GM12891 (cell line): ENCODE data around the gene CD99.

Experiments used
- DNase-seq: peaks from one replicate; pipeline ENCODE4 v3.0.0; 2011; ENCODE audit warnings: low spot score; ENCODE audit not compliant: insufficient read length
- FAIRE-seq: peaks from 2 replicates; lab custom pipeline; 2011; peaks lifted over from hg19 to GRCh38; lab: Jason Lieb, UNC
- PAX5 ChIP-seq: IDR thresholded peaks from 2 replicates; pipeline ENCODE4 v1.6.1; 2011; ENCODE audit warnings: low read length, moderate library complexity, mild to moderate bottlenecking; ENCODE audit not compliant: insufficient read depth, severe bottlenecking
- POLR2A ChIP-seq: IDR thresholded peaks from 2 replicates; pipeline ENCODE4 v1.6.1; 2011; ENCODE audit warnings: low read depth, low read length, control low read depth
- POLR2AphosphoS5 ChIP-seq: IDR thresholded peaks from 2 replicates; pipeline ENCODE4 v1.6.1; 2011; ENCODE audit warnings: low read depth, low read length, control low read depth
- POU2F2 ChIP-seq: IDR thresholded peaks from 2 replicates; pipeline ENCODE4 v1.6.1; 2011; ENCODE audit warnings: low read depth, mild to moderate bottlenecking, control low read depth, low read length, moderate library complexity
- SPI1 ChIP-seq: IDR thresholded peaks from 2 replicates; pipeline ENCODE4 v1.6.1; 2011; ENCODE audit warnings: low read depth, low read length, control low read depth
- TAF1 ChIP-seq: IDR thresholded peaks from 2 replicates; pipeline ENCODE4 v1.6.1; 2011; ENCODE audit warnings: low read depth, low read length, control low read depth

CD99 gene

GRCh38 chrX:2697741-2698299 is 6.7 kb downstream of the CD99 start:
- DNase-seq (no peak), FAIRE-seq (peak; percentile 35)
- no peak for TF ChIP-seq POLR2A
- no peak for TF ChIP-seq POU2F2
- no peak for TF ChIP-seq SPI1
- no peak for TF ChIP-seq TAF1
- TF ChIP-seq PAX5, result no peak
- no peak for TF ChIP-seq POLR2AphosphoS5

- DNase-seq, result no peak
- FAIRE-seq, result no peak
- TF ChIP-seq PAX5 (no peak), SPI1 (no peak), POU2F2 (no peak), POLR2AphosphoS5 (no peak), TAF1 (no peak), POLR2A (no peak)
Observed at GRCh38 chrX:2698604-2699003, 7.5 kb downstream of the CD99 start.

GRCh38 chrX:2699959-2700358 is 8.9 kb downstream of the CD99 start:
- DNase-seq, result no peak
- FAIRE-seq, result peak; percentile 52
- TF ChIP-seq SPI1 (no peak), POLR2A (no peak), POU2F2 (no peak), POLR2AphosphoS5 (no peak), TAF1 (no peak), PAX5 (no peak)

- FAIRE-seq (no peak), DNase-seq (no peak)
- TF ChIP-seq POLR2A, result no peak
- no peak for TF ChIP-seq PAX5
- TF ChIP-seq POLR2AphosphoS5, result no peak
- no peak for TF ChIP-seq TAF1
- no peak for TF ChIP-seq POU2F2
- no peak for TF ChIP-seq SPI1
Observed at GRCh38 chrX:2700405-2701320, 9.6 kb downstream of the CD99 start.

- TF ChIP-seq TAF1 (no peak), POU2F2 (no peak), SPI1 (no peak), PAX5 (no peak), POLR2A (no peak), POLR2AphosphoS5 (no peak)
- DNase-seq (no peak), FAIRE-seq (peak; percentile 60)
Observed at GRCh38 chrX:2701600-2701999, 10.5 kb downstream of the CD99 start.

- TF ChIP-seq PAX5 (no peak), POLR2AphosphoS5 (no peak), SPI1 (no peak), TAF1 (no peak), POU2F2 (no peak), POLR2A (no peak)
- FAIRE-seq, result no peak
- no peak for DNase-seq
Observed at GRCh38 chrX:2703991-2704369, 12.9 kb downstream of the CD99 start.

- TF ChIP-seq POLR2A (no peak), POLR2AphosphoS5 (no peak), PAX5 (no peak)
- DNase-seq (no peak), FAIRE-seq (no peak)
Observed at GRCh38 chrX:2705046-2705832, 14.1 kb downstream of the CD99 start.

GRCh38 chrX:2707334-2707760 is 16.3 kb downstream of the CD99 start:
- TF ChIP-seq POU2F2, result peak; percentile 65; the same call in 1 of the 2 replicates
- TF ChIP-seq SPI1, result peak; percentile 62
- TF ChIP-seq POLR2A, result no peak
- peak; percentile 68; the same call in 1 of the 2 replicates for TF ChIP-seq TAF1
- no peak for TF ChIP-seq POLR2AphosphoS5
- peak; percentile 96 for TF ChIP-seq PAX5
- FAIRE-seq (peak; percentile 94), DNase-seq (peak; percentile 59)

- FAIRE-seq, result no peak
Observed at GRCh38 chrX:2708021-2708420, 16.9 kb downstream of the CD99 start.

More at GRCh38 chrX:2708021-2708420, 16.9 kb downstream of the CD99 start:
- no peak for DNase-seq
- no peak for TF ChIP-seq SPI1
- no peak for TF ChIP-seq PAX5
- TF ChIP-seq POU2F2, result no peak
- no peak for TF ChIP-seq POLR2A
- TF ChIP-seq TAF1, result no peak
- TF ChIP-seq POLR2AphosphoS5, result no peak
